Sigmoid colon (tissue), 4 donors: ENCODE measurements around the gene DNASE1L3.
A peak's percentile ranks its signal among the peaks of the same experiment; 100 is the strongest.

ENCODE experiments used
- POLR2A ChIP-seq, 2 donors: fragments of 450-650 bp; IDR thresholded peaks; one replicate each; pipeline ENCODE4 v1.6.1; 2016; ENCODE audit warnings: antibody characterized with exemption in 2 of 2, mild to moderate bottlenecking in 2 of 2, moderate library complexity in 2 of 2
- POLR2AphosphoS5 ChIP-seq, 4 donors: sonication (generic); formaldehyde crosslinking; IDR thresholded peaks; one replicate each; pipeline ENCODE4 v1.6.1; 2017; ENCODE audit warnings: antibody characterized with exemption in 4 of 4
- TF ChIP-seq, protein P1 (sequence below), 4 experiments: fragments of 450-650 bp in 3 of 4; fragments of 200-600 bp in 1 of 4; IDR thresholded peaks; one replicate each; pipeline ENCODE4 v1.5.1; 2016 to 2019; ENCODE audit warnings: antibody characterized with exemption in 4 of 4, mild to moderate bottlenecking in 3 of 4, moderate library complexity in 2 of 4

DNA sequence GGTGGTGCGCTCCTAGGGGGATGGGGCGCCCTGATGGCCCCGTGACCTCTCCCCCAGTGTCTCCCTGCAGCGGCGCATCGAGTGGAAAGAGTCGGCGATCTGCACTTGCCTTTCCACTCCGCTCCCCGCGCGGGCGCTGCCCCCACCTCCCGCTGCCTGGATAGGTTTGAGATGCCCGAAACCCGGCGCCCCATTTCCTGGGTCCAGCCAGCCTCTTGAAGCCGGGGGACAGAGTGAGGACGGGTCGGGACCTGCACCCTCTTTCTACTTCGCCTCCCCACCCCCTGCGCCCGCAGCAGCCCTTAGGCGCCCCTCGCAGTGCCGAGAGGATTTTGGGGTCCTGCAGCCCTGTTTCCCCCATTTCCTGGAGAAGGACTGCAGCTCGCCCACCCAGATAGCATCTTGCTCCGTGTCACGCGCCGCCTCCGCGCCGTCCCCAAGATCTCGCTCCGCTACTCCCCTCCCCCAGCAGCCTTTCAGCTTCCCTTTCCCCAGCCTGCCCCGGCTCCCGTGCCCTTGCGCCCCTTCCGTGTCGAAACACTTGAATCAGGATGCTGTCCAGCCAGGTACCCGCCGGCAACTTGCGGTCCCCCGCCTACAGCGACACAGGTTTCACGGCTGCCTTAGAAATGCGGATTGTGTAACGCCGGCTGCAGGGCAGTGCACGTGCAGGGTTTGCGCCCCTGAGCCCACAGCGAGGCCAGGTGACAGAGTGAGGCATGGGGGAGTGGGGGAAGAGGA, 27.3 kb upstream of the DNASE1L3 start:
- TF ChIP-seq, protein P1, sequence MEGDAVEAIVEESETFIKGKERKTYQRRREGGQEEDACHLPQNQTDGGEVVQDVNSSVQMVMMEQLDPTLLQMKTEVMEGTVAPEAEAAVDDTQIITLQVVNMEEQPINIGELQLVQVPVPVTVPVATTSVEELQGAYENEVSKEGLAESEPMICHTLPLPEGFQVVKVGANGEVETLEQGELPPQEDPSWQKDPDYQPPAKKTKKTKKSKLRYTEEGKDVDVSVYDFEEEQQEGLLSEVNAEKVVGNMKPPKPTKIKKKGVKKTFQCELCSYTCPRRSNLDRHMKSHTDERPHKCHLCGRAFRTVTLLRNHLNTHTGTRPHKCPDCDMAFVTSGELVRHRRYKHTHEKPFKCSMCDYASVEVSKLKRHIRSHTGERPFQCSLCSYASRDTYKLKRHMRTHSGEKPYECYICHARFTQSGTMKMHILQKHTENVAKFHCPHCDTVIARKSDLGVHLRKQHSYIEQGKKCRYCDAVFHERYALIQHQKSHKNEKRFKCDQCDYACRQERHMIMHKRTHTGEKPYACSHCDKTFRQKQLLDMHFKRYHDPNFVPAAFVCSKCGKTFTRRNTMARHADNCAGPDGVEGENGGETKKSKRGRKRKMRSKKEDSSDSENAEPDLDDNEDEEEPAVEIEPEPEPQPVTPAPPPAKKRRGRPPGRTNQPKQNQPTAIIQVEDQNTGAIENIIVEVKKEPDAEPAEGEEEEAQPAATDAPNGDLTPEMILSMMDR (IDR thresholded peaks at IDR 0.05) = no peak
- no peak for TF ChIP-seq POLR2A (IDR thresholded peaks at IDR 0.05)
- TF ChIP-seq POLR2AphosphoS5 (IDR thresholded peaks at IDR 0.05) = peak in 1 of 4 donors; percentile 16
